Panc1 (cell line): Measurements from ENCODE around the gene ESYT2. TPM values are rescaled to one million over a fixed set of nuclear protein-coding genes. Genes with fewer than 3 reads are reported as not detected.
"Not testable (repeated sequence)": the region's sequence is repeated elsewhere in the genome, so short reads cannot be mapped to it uniquely, and the experiment has no call there.

Experiments
- ATAC-seq: fragments of 200-7000 bp; cut with Tn5 transposase; 2 replicates; pipeline ENCODE4 v1.9.1; 2020; ENCODE audit warnings: mild to moderate bottlenecking, moderate library complexity
- Bru-seq: library from RNA; stranded (reverse); fragments of 400-500 nt; gene quantifications from one replicate; lab custom pipeline; 2021; lab: Mats Ljungman, UMichigan
- BruChase-seq, 2 experiments: library from RNA; stranded (reverse); fragments of 400-500 nt; gene quantifications; one replicate each; lab custom pipeline; 2021; lab: Mats Ljungman, UMichigan
- BruUV-seq: library from RNA; stranded (reverse); fragments of 400-500 nt; replicated peaks from 2 replicates; lab custom pipeline; 2021; lab: Mats Ljungman, UMichigan
- CTCF ChIA-PET: fragments of 300-600 bp; sonication (Branson Sonifier 250); formaldehyde crosslinking; loops from one replicate; lab custom pipeline; 2022; ENCODE audit warnings: antibody characterized with exemption; lab: Charles Lee
- POLR2A ChIA-PET: fragments of 300-600 bp; sonication (Branson Sonifier 250); formaldehyde crosslinking; loops from one replicate; lab custom pipeline; 2022; ENCODE audit warnings: antibody characterized with exemption; lab: Charles Lee
- DNase-seq: peaks from one replicate; pipeline ENCODE4 v3.0.0-alpha.2; 2010; ENCODE audit warnings: low read depth, low spot score
- H3K27ac ChIP-seq: 2 replicates; pipeline ENCODE4 v1.5.1; 2011; ENCODE audit warnings: mild to moderate bottlenecking, low read length, inconsistent platforms
- H3K27me3 ChIP-seq: fragments of 200-500 bp; sonication (Bioruptor generic); 2 replicates; pipeline ENCODE4 v1.6.0; 2014; ENCODE audit warnings: low read length, inconsistent platforms; ENCODE audit not compliant: control insufficient read depth, insufficient read depth
- H3K36me3 ChIP-seq: fragments of 200-500 bp; sonication (Bioruptor generic); 2 replicates; pipeline ENCODE4 v1.5.1; 2014; ENCODE audit warnings: inconsistent platforms, mild to moderate bottlenecking, low read length, moderate library complexity; ENCODE audit not compliant: control insufficient read depth, insufficient read depth
- H3K4me1 ChIP-seq: 2 replicates; pipeline ENCODE4 v1.5.1; 2011; ENCODE audit warnings: inconsistent platforms, mild to moderate bottlenecking, low read length, moderate library complexity; ENCODE audit not compliant: control insufficient read depth, insufficient read depth
- H3K4me3 ChIP-seq, 2 experiments: 2 replicates each; pipeline ENCODE4 v1.5.1; 2011 to 2012; ENCODE audit warnings: low read depth in 2 of 2, low read length in 2 of 2, mild to moderate bottlenecking in 2 of 2, inconsistent platforms in 1 of 2, moderate library complexity in 1 of 2
- H3K9me3 ChIP-seq: fragments of 200-500 bp; sonication (Bioruptor generic); 2 replicates; pipeline ENCODE4 v1.5.1; 2014; ENCODE audit warnings: low read depth, mild to moderate bottlenecking, inconsistent platforms, low read length, moderate library complexity; ENCODE audit not compliant: control insufficient read depth, insufficient read depth
- POLR2AphosphoS5 ChIP-seq: IDR thresholded peaks from 2 replicates; pipeline ENCODE4 v1.6.1; 2012; ENCODE audit warnings: mild to moderate bottlenecking, low read depth, low read length, moderate library complexity
- SIN3A ChIP-seq: IDR thresholded peaks from 2 replicates; pipeline ENCODE4 v1.6.1; 2012; ENCODE audit warnings: low read depth, mild to moderate bottlenecking, low read length, moderate library complexity, borderline replicate concordance; ENCODE audit not compliant: insufficient read depth
- TCF7L2 ChIP-seq: IDR thresholded peaks from 2 replicates; pipeline ENCODE4 v1.6.1; 2011; ENCODE audit warnings: mild to moderate bottlenecking, low read depth, low read length, inconsistent platforms
- in situ Hi-C: cut with HindIII; loops from 2 replicates; pipeline ENCODE4 v1.10.0; 2016; ENCODE audit warnings: low sequenced_read_pairs, low pct_unique_long_range_greater_than_20kb
- intact Hi-C: fragments of 100-400 bp; cut with micrococcal nuclease; formaldehyde crosslinking; loops from one replicate; pipeline ENCODE4 v1.10.0; 2022; ENCODE audit not compliant: unreplicated experiment
- long read RNA-seq: library from polyadenylated mRNA; unstranded; transcript quantifications from one replicate; pipeline ENCODE4 v2.0.0, GENCODE V29; 2021; ENCODE audit not compliant: unreplicated experiment
- polyA plus RNA-seq: library from polyadenylated mRNA; unstranded; fragments of >200 nt; gene quantifications from one replicate; pipeline ENCODE4 v1.2.1, GENCODE V29; 2012; ENCODE audit warnings: missing spikeins; ENCODE audit not compliant: insufficient read length
- total RNA-seq: library from RNA; stranded (reverse); gene quantifications from one replicate; pipeline ENCODE4 v1.2.1, GENCODE V29; 2021; ENCODE audit not compliant: unreplicated experiment
- TF ChIP-seq, protein P1 (sequence below), 2 experiments: IDR thresholded peaks; 2 replicates each; pipeline ENCODE4 v1.6.1; 2011 to 2012; ENCODE audit warnings: low read depth in 2 of 2, control low read depth in 1 of 2, low read length in 1 of 2, mild to moderate bottlenecking in 1 of 2, moderate library complexity in 1 of 2; ENCODE audit not compliant: insufficient read depth in 1 of 2
- TF ChIP-seq, protein P2 (sequence below): fragments of 450-650 bp; IDR thresholded peaks from 2 replicates; pipeline ENCODE4 v1.5.1; 2017; ENCODE audit warnings: mild to moderate bottlenecking

ESYT2 gene, protein sequence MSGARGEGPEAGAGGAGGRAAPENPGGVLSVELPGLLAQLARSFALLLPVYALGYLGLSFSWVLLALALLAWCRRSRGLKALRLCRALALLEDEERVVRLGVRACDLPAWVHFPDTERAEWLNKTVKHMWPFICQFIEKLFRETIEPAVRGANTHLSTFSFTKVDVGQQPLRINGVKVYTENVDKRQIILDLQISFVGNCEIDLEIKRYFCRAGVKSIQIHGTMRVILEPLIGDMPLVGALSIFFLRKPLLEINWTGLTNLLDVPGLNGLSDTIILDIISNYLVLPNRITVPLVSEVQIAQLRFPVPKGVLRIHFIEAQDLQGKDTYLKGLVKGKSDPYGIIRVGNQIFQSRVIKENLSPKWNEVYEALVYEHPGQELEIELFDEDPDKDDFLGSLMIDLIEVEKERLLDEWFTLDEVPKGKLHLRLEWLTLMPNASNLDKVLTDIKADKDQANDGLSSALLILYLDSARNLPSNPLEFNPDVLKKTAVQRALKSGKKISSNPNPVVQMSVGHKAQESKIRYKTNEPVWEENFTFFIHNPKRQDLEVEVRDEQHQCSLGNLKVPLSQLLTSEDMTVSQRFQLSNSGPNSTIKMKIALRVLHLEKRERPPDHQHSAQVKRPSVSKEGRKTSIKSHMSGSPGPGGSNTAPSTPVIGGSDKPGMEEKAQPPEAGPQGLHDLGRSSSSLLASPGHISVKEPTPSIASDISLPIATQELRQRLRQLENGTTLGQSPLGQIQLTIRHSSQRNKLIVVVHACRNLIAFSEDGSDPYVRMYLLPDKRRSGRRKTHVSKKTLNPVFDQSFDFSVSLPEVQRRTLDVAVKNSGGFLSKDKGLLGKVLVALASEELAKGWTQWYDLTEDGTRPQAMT
- total RNA-seq: 92.7 TPM
- 73.6 TPM for polyA plus RNA-seq
- Bru-seq, nascent RNA: percentile 91 among the genes with signal in this experiment
- BruChase-seq, experiment 1, labeled RNA remaining after a 2-hour chase: percentile 86 among the genes with signal in this experiment
- BruChase-seq, experiment 2, labeled RNA remaining after a 6-hour chase: percentile 90 among the genes with signal in this experiment
- long read RNA-seq, full-length matches to known transcripts: 251 of 339 reads
- long read RNA-seq, partial matches to known transcripts: 28 of 339 reads
- long read RNA-seq, other reads (novel, unspliced or antisense): 60 of 339 reads

DNA sequence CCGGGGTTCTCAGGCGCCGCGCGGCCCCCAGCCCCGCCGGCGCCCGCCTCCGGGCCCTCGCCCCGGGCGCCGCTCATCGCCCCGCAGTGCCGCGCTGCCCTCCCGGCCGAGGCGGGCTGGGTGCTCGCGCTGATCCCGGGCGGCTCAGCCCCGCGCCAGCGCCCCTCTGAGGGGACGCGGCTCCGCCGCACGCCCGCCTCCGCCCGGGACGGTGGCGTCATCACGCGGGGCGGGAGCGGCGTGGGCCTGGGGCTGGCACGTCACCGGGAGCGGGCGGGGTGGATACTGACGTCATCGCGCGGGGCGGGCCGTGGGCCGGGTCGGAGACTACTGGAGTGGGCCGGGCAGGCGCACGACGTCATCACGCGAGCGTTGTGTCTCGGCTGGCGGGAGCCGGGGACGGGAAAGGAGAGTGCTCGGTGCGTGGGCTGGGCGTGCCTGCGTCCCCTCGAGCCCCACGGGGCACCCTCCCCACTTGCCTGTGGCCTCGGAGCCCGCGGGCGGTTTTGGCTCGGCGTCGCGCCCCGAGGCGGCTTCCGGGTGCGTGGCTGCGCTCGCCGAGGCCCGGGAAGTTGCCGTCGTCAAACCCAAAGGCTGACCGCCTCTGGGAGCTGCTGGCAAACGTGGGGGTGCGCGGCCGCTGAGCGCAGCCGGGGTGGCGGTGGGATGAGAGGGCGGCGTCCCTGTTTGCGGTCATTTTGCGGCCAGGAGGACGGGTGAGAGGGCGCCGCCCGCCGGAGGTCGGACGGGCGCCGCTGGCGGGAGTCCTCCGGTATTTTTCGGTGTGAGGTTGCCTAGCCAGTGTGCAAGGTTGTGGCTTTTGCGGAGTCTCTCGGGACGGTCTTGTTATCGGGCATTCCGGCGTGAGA lies at the start of gene ESYT2:
Gene ESYT2, minus strand, starts transcription at position 168 of the 869 bp plus-strand sequence. Its CDS starts 91 bp downstream, at position 77.
- TF ChIP-seq SIN3A (peak; percentile 87; the same call in 1 of the 2 replicates), TCF7L2 (peak; percentile 82), POLR2AphosphoS5 (peak; percentile 91)
- TF ChIP-seq, protein P1, sequence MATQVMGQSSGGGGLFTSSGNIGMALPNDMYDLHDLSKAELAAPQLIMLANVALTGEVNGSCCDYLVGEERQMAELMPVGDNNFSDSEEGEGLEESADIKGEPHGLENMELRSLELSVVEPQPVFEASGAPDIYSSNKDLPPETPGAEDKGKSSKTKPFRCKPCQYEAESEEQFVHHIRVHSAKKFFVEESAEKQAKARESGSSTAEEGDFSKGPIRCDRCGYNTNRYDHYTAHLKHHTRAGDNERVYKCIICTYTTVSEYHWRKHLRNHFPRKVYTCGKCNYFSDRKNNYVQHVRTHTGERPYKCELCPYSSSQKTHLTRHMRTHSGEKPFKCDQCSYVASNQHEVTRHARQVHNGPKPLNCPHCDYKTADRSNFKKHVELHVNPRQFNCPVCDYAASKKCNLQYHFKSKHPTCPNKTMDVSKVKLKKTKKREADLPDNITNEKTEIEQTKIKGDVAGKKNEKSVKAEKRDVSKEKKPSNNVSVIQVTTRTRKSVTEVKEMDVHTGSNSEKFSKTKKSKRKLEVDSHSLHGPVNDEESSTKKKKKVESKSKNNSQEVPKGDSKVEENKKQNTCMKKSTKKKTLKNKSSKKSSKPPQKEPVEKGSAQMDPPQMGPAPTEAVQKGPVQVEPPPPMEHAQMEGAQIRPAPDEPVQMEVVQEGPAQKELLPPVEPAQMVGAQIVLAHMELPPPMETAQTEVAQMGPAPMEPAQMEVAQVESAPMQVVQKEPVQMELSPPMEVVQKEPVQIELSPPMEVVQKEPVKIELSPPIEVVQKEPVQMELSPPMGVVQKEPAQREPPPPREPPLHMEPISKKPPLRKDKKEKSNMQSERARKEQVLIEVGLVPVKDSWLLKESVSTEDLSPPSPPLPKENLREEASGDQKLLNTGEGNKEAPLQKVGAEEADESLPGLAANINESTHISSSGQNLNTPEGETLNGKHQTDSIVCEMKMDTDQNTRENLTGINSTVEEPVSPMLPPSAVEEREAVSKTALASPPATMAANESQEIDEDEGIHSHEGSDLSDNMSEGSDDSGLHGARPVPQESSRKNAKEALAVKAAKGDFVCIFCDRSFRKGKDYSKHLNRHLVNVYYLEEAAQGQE (IDR thresholded peaks at IDR 0.05; ENCODE audit: insufficient read depth in 1 of 2, low read depth in 2 of 2, low read length in 1 of 2): peak in 1 of 2 experiments; percentile 16; a peak in 1 of 4 replicates
- TF ChIP-seq, protein P2, sequence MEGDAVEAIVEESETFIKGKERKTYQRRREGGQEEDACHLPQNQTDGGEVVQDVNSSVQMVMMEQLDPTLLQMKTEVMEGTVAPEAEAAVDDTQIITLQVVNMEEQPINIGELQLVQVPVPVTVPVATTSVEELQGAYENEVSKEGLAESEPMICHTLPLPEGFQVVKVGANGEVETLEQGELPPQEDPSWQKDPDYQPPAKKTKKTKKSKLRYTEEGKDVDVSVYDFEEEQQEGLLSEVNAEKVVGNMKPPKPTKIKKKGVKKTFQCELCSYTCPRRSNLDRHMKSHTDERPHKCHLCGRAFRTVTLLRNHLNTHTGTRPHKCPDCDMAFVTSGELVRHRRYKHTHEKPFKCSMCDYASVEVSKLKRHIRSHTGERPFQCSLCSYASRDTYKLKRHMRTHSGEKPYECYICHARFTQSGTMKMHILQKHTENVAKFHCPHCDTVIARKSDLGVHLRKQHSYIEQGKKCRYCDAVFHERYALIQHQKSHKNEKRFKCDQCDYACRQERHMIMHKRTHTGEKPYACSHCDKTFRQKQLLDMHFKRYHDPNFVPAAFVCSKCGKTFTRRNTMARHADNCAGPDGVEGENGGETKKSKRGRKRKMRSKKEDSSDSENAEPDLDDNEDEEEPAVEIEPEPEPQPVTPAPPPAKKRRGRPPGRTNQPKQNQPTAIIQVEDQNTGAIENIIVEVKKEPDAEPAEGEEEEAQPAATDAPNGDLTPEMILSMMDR: peak; percentile 45
- DNase-seq (peak; percentile 81), ATAC-seq (peak; percentile 95)
- Histone ChIP-seq H3K9me3 (no peaks in the 10 kb centered on the region), H3K27ac (peak within 1 kb of the TSS; percentile 92), H3K36me3 (no peaks in the 10 kb centered on the region; the same call in 1 of the 2 replicates), H3K4me1 (peaks cover 22% of the 10 kb centered on the region), H3K27me3 (no peaks in the 10 kb centered on the region), H3K4me3 (peak within 1 kb of the TSS; percentile 87 to 88)
- in situ Hi-C loops: no loop called here
- ChIA-PET POLR2A (interaction anchor here (0.7 to 1.0 kb wide), 2 partner anchors 18 to 34 kb away, joined by 3 to 4 read pairs; no protein-coding TSS in a partner anchor), CTCF (interaction anchor here (0.6 kb wide), 1 partner anchor 24 kb away, joined by 4 read pairs; no protein-coding TSS in a partner anchor)
- intact Hi-C loops: no loop called here
- TSS peak; percentile 93 for BruUV-seq

DNA sequence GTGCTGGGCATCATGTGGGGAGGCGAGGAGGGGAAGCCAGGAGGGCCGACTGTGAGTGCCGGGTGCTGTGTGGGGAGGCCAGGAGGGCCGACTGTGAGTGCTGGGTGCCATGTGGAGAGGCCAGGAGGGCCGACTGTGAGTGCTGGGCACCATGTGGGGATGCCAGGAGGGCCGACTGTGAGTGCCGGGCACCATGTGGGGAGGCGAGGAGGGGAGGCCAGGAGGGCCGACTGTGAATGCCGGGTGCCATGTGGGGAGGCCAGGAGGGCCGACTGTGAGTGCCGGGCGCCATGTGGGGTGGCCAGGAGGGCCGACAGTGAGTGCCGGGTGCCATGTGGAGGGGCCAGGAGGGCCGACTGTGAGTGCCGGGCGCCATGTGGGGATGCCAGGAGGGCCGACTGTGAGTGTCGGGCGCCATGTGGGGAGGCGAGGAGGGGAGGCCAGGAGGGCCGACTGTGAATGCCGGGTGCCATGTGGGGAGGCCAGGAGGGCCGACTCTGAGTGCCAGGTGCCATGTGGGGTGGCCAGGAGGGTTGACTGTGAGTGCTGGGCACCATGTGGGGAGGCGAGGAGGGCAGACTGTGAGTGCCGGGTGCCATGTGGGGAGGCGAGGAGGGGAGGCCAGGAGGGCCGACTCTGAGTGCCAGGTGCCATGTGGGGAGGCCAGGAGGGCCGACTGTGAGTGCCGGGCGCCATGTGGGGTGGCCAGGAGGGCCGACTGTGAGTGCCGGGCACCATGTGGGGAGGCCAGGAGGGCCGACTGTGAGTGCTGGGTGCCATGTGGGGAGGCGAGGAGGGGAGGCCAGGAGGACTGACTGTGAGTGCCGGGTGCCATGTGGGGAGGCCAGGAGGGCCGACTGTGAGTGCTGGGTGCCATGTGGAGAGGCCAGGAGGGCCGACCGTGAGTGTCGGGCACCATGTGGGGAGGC lies 49.1 kb upstream of the ESYT2 start:
- H3K4me3 ChIP-seq, intact Hi-C loops, ATAC-seq, BruUV-seq, H3K27ac ChIP-seq, POLR2A ChIA-PET, in situ Hi-C loops, H3K27me3 ChIP-seq, H3K36me3 ChIP-seq, H3K4me1 ChIP-seq, DNase-seq, CTCF ChIA-PET, H3K9me3 ChIP-seq: not testable (repeated sequence)
